Measurements from ENCODE around the gene SRPK1.

The SRPK1 gene

DNA sequence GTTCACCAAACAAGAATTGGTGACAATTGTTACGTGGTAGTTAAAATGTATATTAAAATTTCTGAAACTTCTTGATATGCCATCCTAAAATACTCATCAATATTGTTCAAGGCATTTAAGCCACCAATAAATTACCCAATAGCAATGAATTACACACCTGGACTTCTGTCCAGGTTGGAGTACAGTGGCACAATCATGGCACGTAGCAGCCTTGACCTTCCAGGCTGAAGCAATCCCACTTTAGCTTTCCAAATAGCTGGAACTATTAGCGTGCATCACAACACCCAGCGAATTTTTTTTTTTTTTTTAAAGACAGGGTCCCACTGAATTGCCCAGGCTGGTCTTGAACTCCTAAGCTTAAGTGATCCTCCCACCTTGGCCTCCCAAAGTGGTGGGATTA is 17.2 kb downstream of the SRPK1 start:
- Histone ChIP-seq H3K4me1 (ENCODE audit: low read depth, poor library complexity, severe bottlenecking) (peaks cover 8% of the 10 kb centered on the region), H3K9ac (no peak overlapping the region), H2AFZ (ENCODE audit: low read depth) (no peak overlapping the region), H3K4me2 (no peak overlapping the region), H3K4me3 (IDR thresholded peaks at IDR 0.05; ENCODE audit: insufficient read depth, low read depth, low read length) (no peak overlapping the region), H4K20me1 (ENCODE audit: insufficient read depth) (no peaks in the 10 kb centered on the region; the same call in 1 of the 2 replicates), H3K36me3 (ENCODE audit: insufficient read depth) (no peaks in the 10 kb centered on the region; the same call in 1 of the 2 replicates), H3K27me3 (ENCODE audit: insufficient read depth, low read depth) (no peaks in the 10 kb centered on the region), H3K79me2 (ENCODE audit: insufficient read depth, low read depth) (peaks cover 86% of the 10 kb centered on the region), H3K27ac (no peak overlapping the region)
- no peak for TF ChIP-seq CTCF (conservative IDR thresholded peaks at IDR 0.05; ENCODE audit: low read depth, low read length)

- H2AFZ ChIP-seq (ENCODE audit: low read depth) = no peak overlapping the region
- peaks cover 4% of the 10 kb centered on the region for H4K20me1 ChIP-seq (ENCODE audit: insufficient read depth)
- H3K27ac ChIP-seq = no peak overlapping the region
- H3K4me2 ChIP-seq = no peak overlapping the region
- TF ChIP-seq CTCF (conservative IDR thresholded peaks at IDR 0.05; ENCODE audit: low read depth, low read length) = no peak
- H3K79me2 ChIP-seq (ENCODE audit: insufficient read depth, low read depth) = peaks cover 88% of the 10 kb centered on the region
- no peak overlapping the region for H3K4me3 ChIP-seq (IDR thresholded peaks at IDR 0.05; ENCODE audit: insufficient read depth, low read depth, low read length)
- peaks cover 3% of the 10 kb centered on the region for H3K4me1 ChIP-seq (ENCODE audit: low read depth, poor library complexity, severe bottlenecking)
- no peaks in the 10 kb centered on the region; the same call in 1 of the 2 replicates for H3K36me3 ChIP-seq (ENCODE audit: insufficient read depth)
- H3K9ac ChIP-seq = no peak overlapping the region
- no peaks in the 10 kb centered on the region for H3K27me3 ChIP-seq (ENCODE audit: insufficient read depth, low read depth)
These were observed 20.4 kb downstream of the SRPK1 start for GRCh38 chr6:35900448-35900847.

DNA sequence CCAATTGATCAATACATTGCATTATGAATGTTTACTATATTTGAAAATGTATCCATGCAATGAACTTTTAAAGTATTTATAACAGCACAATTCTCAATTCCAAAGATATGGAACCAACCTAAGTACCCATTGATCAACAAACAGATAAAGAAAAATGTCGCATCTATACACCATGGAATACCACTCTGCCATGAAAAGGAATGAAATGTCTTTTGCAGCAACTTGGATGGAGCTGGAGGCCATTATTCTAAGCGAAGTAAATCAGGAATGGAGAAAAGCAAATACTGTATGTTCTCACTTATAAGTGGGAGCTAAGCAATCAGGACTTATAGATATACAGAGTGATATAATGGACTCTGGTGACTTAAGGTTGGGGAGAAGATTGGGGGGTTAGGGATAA is 22.9 kb downstream of the SRPK1 start:
- Histone ChIP-seq H3K36me3 (ENCODE audit: insufficient read depth) (no peaks in the 10 kb centered on the region; the same call in 1 of the 2 replicates), H4K20me1 (ENCODE audit: insufficient read depth) (peaks cover 4% of the 10 kb centered on the region; the same call in 1 of the 2 replicates)
- TF ChIP-seq CTCF (conservative IDR thresholded peaks at IDR 0.05; ENCODE audit: low read depth, low read length) = no peak

DNA sequence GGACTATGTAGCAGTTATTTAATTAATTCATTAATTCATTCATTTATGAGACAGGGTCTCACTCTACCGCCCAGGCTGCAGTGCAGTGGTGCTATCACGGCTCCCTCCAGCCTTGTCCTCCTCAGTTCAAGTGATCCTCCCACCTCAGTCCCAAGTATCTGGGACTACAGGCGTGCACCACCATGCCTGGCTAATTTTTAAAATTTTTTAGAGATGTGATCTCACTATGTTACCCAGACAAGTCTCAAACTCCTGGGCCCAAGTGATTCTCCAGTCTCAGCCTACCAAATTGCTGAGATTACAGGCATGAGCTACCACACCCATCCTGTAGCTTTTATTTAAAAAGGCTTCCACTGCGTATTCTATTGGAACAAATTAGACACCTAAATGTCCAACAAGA is 23.4 kb downstream of the SRPK1 start:
- TF ChIP-seq CTCF (conservative IDR thresholded peaks at IDR 0.05; ENCODE audit: low read depth, low read length) = no peak
- Histone ChIP-seq H3K9ac (no peak overlapping the region), H3K4me1 (ENCODE audit: low read depth, poor library complexity, severe bottlenecking) (no peaks in the 10 kb centered on the region), H3K36me3 (ENCODE audit: insufficient read depth) (no peaks in the 10 kb centered on the region; the same call in 1 of the 2 replicates), H3K4me3 (IDR thresholded peaks at IDR 0.05; ENCODE audit: insufficient read depth, low read depth, low read length) (no peak overlapping the region), H3K27ac (no peak overlapping the region), H3K4me2 (no peak overlapping the region), H4K20me1 (ENCODE audit: insufficient read depth) (peaks cover 4% of the 10 kb centered on the region; the same call in 1 of the 2 replicates), H3K79me2 (ENCODE audit: insufficient read depth, low read depth) (peaks cover 89% of the 10 kb centered on the region), H2AFZ (ENCODE audit: low read depth) (no peak overlapping the region), H3K27me3 (ENCODE audit: insufficient read depth, low read depth) (no peaks in the 10 kb centered on the region)

More for the DNA sequence above, 22.9 kb downstream of the SRPK1 start:
- no peak overlapping the region for H3K4me2 ChIP-seq
- H2AFZ ChIP-seq (ENCODE audit: low read depth) = no peak overlapping the region
- no peaks in the 10 kb centered on the region for H3K27me3 ChIP-seq (ENCODE audit: insufficient read depth, low read depth)
- H3K79me2 ChIP-seq (ENCODE audit: insufficient read depth, low read depth) = peaks cover 89% of the 10 kb centered on the region
- H3K27ac ChIP-seq = no peak overlapping the region
- H3K9ac ChIP-seq = no peak overlapping the region
- no peaks in the 10 kb centered on the region for H3K4me1 ChIP-seq (ENCODE audit: low read depth, poor library complexity, severe bottlenecking)
- no peak overlapping the region for H3K4me3 ChIP-seq (IDR thresholded peaks at IDR 0.05; ENCODE audit: insufficient read depth, low read depth, low read length)

Data from KMS-11 (cell line).